Gastrocnemius medialis (tissue), 4 donors: ENCODE data around the gene FBXL17. TPM values are rescaled to one million over a fixed set of nuclear protein-coding genes. Genes with fewer than 3 reads are reported as not detected.

ENCODE experiments used
- ATAC-seq, 2 donors: fragments of 150-250 bp; one replicate each; pipeline ENCODE4 v1.9.1; 2016
- DNase-seq, 2 donors: peaks; one replicate each; pipeline ENCODE4 v3.0.0-alpha.2; 2019
- H3K27ac ChIP-seq, 4 donors: fragments of 200-600 bp; sonication (generic); 1 replicate in 1 of 4; 2 replicates in 3 of 4; pipeline ENCODE4 v1.5.1; 2016 to 2018; ENCODE audit warnings: mild to moderate bottlenecking in 2 of 4, moderate library complexity in 1 of 4
- H3K27me3 ChIP-seq, 3 donors: fragments of 200-600 bp; sonication (generic) in 2 of 3; 1 replicate in 1 of 3; 2 replicates in 2 of 3; pipeline versions ENCODE4 v1.5.1 to v1.6.0; 2016 to 2019; ENCODE audit warnings: mild to moderate bottlenecking in 1 of 3, moderate library complexity in 1 of 3
- H3K36me3 ChIP-seq, 2 donors: fragments of 200-600 bp; sonication (generic) in 1 of 2; one replicate each; pipeline ENCODE4 v1.5.1; 2017 to 2018
- H3K4me1 ChIP-seq, 2 donors: fragments of 200-600 bp; sonication (generic) in 1 of 2; one replicate each; pipeline ENCODE4 v1.5.1; 2016 to 2017; ENCODE audit warnings: mild to moderate bottlenecking in 2 of 2
- H3K4me3 ChIP-seq, 4 donors: fragments of 200-600 bp; sonication (generic) in 3 of 4; 1 replicate in 1 of 4; 2 replicates in 3 of 4; pipeline ENCODE4 v1.5.1; 2016 to 2019; ENCODE audit warnings: mild to moderate bottlenecking in 2 of 4
- H3K9me3 ChIP-seq, 3 donors: fragments of 200-600 bp; sonication (generic) in 2 of 3; 1 replicate in 1 of 3; 2 replicates in 2 of 3; pipeline ENCODE4 v1.5.1; 2016 to 2019
- POLR2A ChIP-seq, 2 donors: fragments of 450-650 bp; IDR thresholded peaks; one replicate each; pipeline ENCODE4 v1.6.1; 2017; ENCODE audit warnings: antibody characterized with exemption in 2 of 2, mild to moderate bottlenecking in 2 of 2, moderate library complexity in 2 of 2
- in situ Hi-C, 4 donors: fragments of 200-750 bp; cut with MboI; loops; one replicate each; pipeline versions ENCODE4 v1.15.0 to v1.8.0; 2017; ENCODE audit warnings: low sequenced_read_pairs in 4 of 4
- intact Hi-C: fragments of 100-400 bp; cut with DNase I; formaldehyde crosslinking; loops from one replicate; pipeline ENCODE4 v1.15.1; 2023; ENCODE audit warnings: low total_unique reads
- total RNA-seq, 4 donors: library from RNA; depleted of rRNA; stranded (reverse); fragments of >200 nt; gene quantifications; one replicate each; pipeline versions ENCODE4 v1.1.0 to v1.2.3, GENCODE V29; 2016
- TF ChIP-seq, protein P1 (sequence below), 5 experiments: fragments of 450-650 bp in 3 of 5; fragments of 200-600 bp in 2 of 5; sonication (generic) in 2 of 5; IDR thresholded peaks in 4 of 5; conservative IDR thresholded peaks in 1 of 5; 1 replicate in 4 of 5; 2 replicates in 1 of 5; pipeline ENCODE4 v1.5.1; 2016 to 2019; ENCODE audit warnings: antibody characterized with exemption in 5 of 5, mild to moderate bottlenecking in 3 of 5, moderate library complexity in 3 of 5

Gene FBXL17
- total RNA-seq, 4 donors from 2014 or later, result 23.3 to 33.4 (median 26.9) TPM

DNA sequence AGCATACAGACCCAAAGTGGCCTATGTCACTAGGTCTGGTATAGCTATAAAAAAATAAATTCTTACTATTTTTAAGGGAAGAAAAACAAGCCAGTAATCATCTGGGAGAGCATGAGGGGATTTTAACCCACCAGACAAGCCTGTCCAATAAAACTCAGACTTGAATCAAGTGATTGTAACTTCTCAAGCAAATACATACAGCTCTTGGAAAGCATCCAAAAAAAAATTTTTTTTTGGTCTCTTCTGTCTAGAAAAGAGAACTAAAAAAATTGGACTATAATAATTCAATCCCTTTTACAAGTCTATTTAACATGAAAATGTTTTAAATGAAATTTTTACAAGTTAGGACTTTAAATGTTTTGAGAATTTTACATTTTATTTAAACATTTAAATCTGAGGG is 61.7 kb downstream of the FBXL17 start:
- Histone ChIP-seq H3K4me1 (peaks cover 5 to 17% of the 10 kb centered on the region in 2 donors), H3K27me3 (no peaks in the 10 kb centered on the region), H3K9me3 (no peaks in the 10 kb centered on the region), H3K4me3 (no peak overlapping the region), H3K27ac (no peak overlapping the region), H3K36me3 (no peaks in the 10 kb centered on the region)
- in situ Hi-C loops (no loop called here), intact Hi-C loops (no loop called here)
- ATAC-seq (no peak), DNase-seq (no peak)
- TF ChIP-seq, protein P1, sequence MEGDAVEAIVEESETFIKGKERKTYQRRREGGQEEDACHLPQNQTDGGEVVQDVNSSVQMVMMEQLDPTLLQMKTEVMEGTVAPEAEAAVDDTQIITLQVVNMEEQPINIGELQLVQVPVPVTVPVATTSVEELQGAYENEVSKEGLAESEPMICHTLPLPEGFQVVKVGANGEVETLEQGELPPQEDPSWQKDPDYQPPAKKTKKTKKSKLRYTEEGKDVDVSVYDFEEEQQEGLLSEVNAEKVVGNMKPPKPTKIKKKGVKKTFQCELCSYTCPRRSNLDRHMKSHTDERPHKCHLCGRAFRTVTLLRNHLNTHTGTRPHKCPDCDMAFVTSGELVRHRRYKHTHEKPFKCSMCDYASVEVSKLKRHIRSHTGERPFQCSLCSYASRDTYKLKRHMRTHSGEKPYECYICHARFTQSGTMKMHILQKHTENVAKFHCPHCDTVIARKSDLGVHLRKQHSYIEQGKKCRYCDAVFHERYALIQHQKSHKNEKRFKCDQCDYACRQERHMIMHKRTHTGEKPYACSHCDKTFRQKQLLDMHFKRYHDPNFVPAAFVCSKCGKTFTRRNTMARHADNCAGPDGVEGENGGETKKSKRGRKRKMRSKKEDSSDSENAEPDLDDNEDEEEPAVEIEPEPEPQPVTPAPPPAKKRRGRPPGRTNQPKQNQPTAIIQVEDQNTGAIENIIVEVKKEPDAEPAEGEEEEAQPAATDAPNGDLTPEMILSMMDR (IDR thresholded peaks at IDR 0.05 in 4 of 5, conservative IDR thresholded peaks at IDR 0.05 in 1 of 5), result no peak
- TF ChIP-seq POLR2A (IDR thresholded peaks at IDR 0.05), result no peak

DNA sequence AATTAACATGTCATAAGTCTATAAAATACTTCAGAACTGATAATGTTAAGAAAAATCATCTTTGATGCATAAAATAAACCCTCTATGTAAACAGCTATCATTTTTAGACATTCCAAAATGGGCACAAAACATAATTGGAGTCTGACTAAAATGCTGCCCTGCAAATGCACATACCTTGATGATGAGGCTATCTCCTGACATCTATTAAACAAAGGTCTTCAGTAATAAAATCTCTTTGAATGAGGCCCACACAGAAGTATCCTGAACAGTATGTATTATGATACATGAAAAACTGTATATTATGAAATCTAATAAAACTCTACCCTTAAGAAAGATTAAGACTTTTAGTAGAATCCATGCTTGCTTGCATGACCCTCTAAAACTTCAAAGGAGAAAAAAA is 66.1 kb downstream of the FBXL17 start:
- DNase-seq (no peak), ATAC-seq (no peak)
- TF ChIP-seq, protein P1 (IDR thresholded peaks at IDR 0.05 in 4 of 5, conservative IDR thresholded peaks at IDR 0.05 in 1 of 5), result no peak
- TF ChIP-seq POLR2A (IDR thresholded peaks at IDR 0.05), result no peak
- no peak overlapping the region for H3K4me3 ChIP-seq
- in situ Hi-C loops (no loop called here), intact Hi-C loops (no loop called here)
- no peaks in the 10 kb centered on the region for H3K27me3 ChIP-seq
- no peaks in the 10 kb centered on the region for H3K9me3 ChIP-seq
- no peaks in the 10 kb centered on the region for H3K36me3 ChIP-seq
- H3K27ac ChIP-seq, result no peak overlapping the region
- peaks cover 14 to 17% of the 10 kb centered on the region in 2 donors for H3K4me1 ChIP-seq

- no peak overlapping the region for H3K4me3 ChIP-seq
- in situ Hi-C loops, result no loop called here
- no peak overlapping the region for H3K27ac ChIP-seq
- ATAC-seq (no peak), DNase-seq (no peak)
- H3K9me3 ChIP-seq, result no peaks in the 10 kb centered on the region
- intact Hi-C loops, result no loop called here
- H3K27me3 ChIP-seq, result no peaks in the 10 kb centered on the region
- H3K36me3 ChIP-seq, result no peaks in the 10 kb centered on the region
- TF ChIP-seq, protein P1 (IDR thresholded peaks at IDR 0.05 in 4 of 5, conservative IDR thresholded peaks at IDR 0.05 in 1 of 5), result no peak
- no peak for TF ChIP-seq POLR2A (IDR thresholded peaks at IDR 0.05)
- peaks cover 14 to 17% of the 10 kb centered on the region in 2 donors for H3K4me1 ChIP-seq
Observed at GRCh38 chr5:108312258-108312657, 69.6 kb downstream of the FBXL17 start.

- ATAC-seq, result no peak
- TF ChIP-seq, protein P1 (IDR thresholded peaks at IDR 0.05 in 4 of 5, conservative IDR thresholded peaks at IDR 0.05 in 1 of 5), result no peak
- no peak for TF ChIP-seq POLR2A (IDR thresholded peaks at IDR 0.05)
- DNase-seq, result no peak
- H3K9me3 ChIP-seq, result no peaks in the 10 kb centered on the region
- H3K27ac ChIP-seq, result no peak overlapping the region
- intact Hi-C loops, result no loop called here
- in situ Hi-C loops, result no loop called here
- H3K4me3 ChIP-seq, result no peak overlapping the region
- H3K27me3 ChIP-seq, result no peaks in the 10 kb centered on the region
- H3K36me3 ChIP-seq, result no peaks in the 10 kb centered on the region
- peaks cover 14 to 17% of the 10 kb centered on the region in 2 donors for H3K4me1 ChIP-seq
Observed at GRCh38 chr5:108311682-108312081, 70.2 kb downstream of the FBXL17 start.

DNA sequence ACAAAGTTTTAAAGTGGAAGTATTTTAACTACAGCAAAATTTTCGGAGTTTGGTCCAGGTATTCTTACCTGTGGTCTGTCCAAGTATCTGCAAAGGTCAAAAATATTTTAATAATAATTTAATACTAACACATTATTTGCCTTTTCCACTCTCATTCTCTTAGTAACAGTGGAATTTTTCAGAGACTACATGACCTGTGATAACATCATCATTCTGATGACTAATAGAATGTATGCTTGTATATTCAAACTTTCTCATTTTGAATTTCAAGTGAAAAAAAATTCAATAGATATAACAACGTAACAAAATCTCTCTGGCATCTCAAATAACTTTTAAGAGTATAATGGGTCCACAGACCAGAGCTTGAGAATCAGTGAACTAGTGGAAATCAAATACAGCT is 78.3 kb downstream of the FBXL17 start:
- in situ Hi-C loops, result no loop called here
- no peak for TF ChIP-seq POLR2A (IDR thresholded peaks at IDR 0.05)
- TF ChIP-seq, protein P1 (IDR thresholded peaks at IDR 0.05 in 4 of 5, conservative IDR thresholded peaks at IDR 0.05 in 1 of 5), result no peak

More for the DNA sequence above, 78.3 kb downstream of the FBXL17 start:
- Histone ChIP-seq H3K4me3 (no peak overlapping the region), H3K9me3 (no peaks in the 10 kb centered on the region), H3K27ac (no peak overlapping the region), H3K27me3 (no peaks in the 10 kb centered on the region), H3K4me1 (no peaks in the 10 kb centered on the region), H3K36me3 (no peaks in the 10 kb centered on the region)
- DNase-seq, result no peak
- intact Hi-C loops, result no loop called here
- no peak for ATAC-seq
